SU-DHL-6 (cell line): ENCODE measurements around the gene ONECUT3.

ENCODE experiments used
- EZH2phosphoT487 ChIP-seq: fragments of 200-600 bp; sonication (generic), shearing (Covaris generic); conservative IDR thresholded peaks from 2 replicates; pipeline ENCODE4 v1.6.1; 2018; ENCODE audit warnings: mild to moderate bottlenecking, antibody characterized with exemption, low read length, moderate library complexity, mixed read lengths
- TF ChIP-seq, protein P1 (sequence below): fragments of 200-600 bp; sonication (generic); IDR thresholded peaks from one replicate; pipeline ENCODE4 v1.5.1; 2017; ENCODE audit warnings: antibody characterized with exemption, mild to moderate bottlenecking, low read length, moderate library complexity; ENCODE audit not compliant: insufficient read depth, poor library complexity, severe bottlenecking

GRCh38 chr19:1734321-1734966 lies 18.9 kb upstream of the ONECUT3 start:
- no peak for TF ChIP-seq EZH2phosphoT487
- TF ChIP-seq, protein P1, sequence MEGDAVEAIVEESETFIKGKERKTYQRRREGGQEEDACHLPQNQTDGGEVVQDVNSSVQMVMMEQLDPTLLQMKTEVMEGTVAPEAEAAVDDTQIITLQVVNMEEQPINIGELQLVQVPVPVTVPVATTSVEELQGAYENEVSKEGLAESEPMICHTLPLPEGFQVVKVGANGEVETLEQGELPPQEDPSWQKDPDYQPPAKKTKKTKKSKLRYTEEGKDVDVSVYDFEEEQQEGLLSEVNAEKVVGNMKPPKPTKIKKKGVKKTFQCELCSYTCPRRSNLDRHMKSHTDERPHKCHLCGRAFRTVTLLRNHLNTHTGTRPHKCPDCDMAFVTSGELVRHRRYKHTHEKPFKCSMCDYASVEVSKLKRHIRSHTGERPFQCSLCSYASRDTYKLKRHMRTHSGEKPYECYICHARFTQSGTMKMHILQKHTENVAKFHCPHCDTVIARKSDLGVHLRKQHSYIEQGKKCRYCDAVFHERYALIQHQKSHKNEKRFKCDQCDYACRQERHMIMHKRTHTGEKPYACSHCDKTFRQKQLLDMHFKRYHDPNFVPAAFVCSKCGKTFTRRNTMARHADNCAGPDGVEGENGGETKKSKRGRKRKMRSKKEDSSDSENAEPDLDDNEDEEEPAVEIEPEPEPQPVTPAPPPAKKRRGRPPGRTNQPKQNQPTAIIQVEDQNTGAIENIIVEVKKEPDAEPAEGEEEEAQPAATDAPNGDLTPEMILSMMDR: no peak
